Left lung (tissue), 10 donors: ENCODE measurements around the gene VEZT. TPM values are rescaled to one million over a fixed set of nuclear protein-coding genes. Genes with fewer than 3 reads are reported as not detected.

Source experiments
- ATAC-seq: fragments of 200-7000 bp; cut with Tn5 transposase; one replicate; pipeline ENCODE4 v1.9.1; 2020; ENCODE audit warnings: moderate library complexity
- DNase-seq, 4 donors: peaks; one replicate each; pipeline ENCODE4 v3.0.0-alpha.2; 2013 to 2020
- H3K27ac ChIP-seq, 2 donors: fragments of 200-600 bp; sonication (generic) in 1 of 2; one replicate each; pipeline versions ENCODE4 v1.5.0 to v1.8.0; 2020 to 2021
- H3K27me3 ChIP-seq, 2 donors: fragments of 200-600 bp; sonication (generic) in 1 of 2; one replicate each; pipeline versions ENCODE4 v1.5.0 to v1.8.0; 2020 to 2021
- H3K36me3 ChIP-seq, 2 donors: fragments of 200-600 bp; sonication (generic) in 1 of 2; one replicate each; pipeline versions ENCODE4 v1.5.0 to v1.8.0; 2020 to 2021
- H3K4me1 ChIP-seq, 2 donors: fragments of 200-600 bp; one replicate each; pipeline ENCODE4 v1.8.0; 2021
- H3K4me3 ChIP-seq, 2 donors: fragments of 200-600 bp; sonication (generic) in 1 of 2; one replicate each; pipeline versions ENCODE4 v1.5.0 to v1.8.0; 2020 to 2021; ENCODE audit warnings: mild to moderate bottlenecking in 1 of 2
- H3K9me3 ChIP-seq, 2 donors: fragments of 200-600 bp; sonication (generic) in 1 of 2; one replicate each; pipeline versions ENCODE4 v1.5.0 to v1.8.0; 2020 to 2021
- CTCF ChIP-seq, 2 donors: fragments of 200-600 bp; sonication (generic) in 1 of 2; IDR thresholded peaks; one replicate each; pipeline versions ENCODE4 v1.5.0 to v1.8.0; 2021; ENCODE audit warnings: antibody characterized with exemption in 2 of 2
- intact Hi-C, 2 donors: fragments of 100-400 bp; cut with DNase I; formaldehyde crosslinking; loops; one replicate each; pipeline versions ENCODE4 v1.11.2 to v1.14.2; 2022
- polyA plus RNA-seq, 6 donors: library from polyadenylated mRNA; unstranded; fragments of 120-200 nt; gene quantifications; one replicate each; pipeline ENCODE4 v1.2.1, GENCODE V29; 2013; ENCODE audit not compliant: insufficient read length in 6 of 6
- total RNA-seq, 2 donors: library from RNA; stranded (reverse); fragmentation: NEBNext Ultra II Directional; extraction: Animal tissue kit (Norgen Biotek cat#: 25700); gene quantifications; one replicate each; pipeline ENCODE4 v1.2.1, GENCODE V29; 2021
- donor health status: DM: no; HTN: yes; CAD: no.
- donor health status: DM: no; HTN: no; CAD: no.

The VEZT gene
- total and polyA plus RNA-seq, 8 donors: 69.4 to 108 (median 87.1) TPM

GRCh38 chr12:95214466-95214865 is 3.1 kb upstream of the VEZT start:
- ATAC-seq (no peak), DNase-seq (no peak)
- no peaks in the 10 kb centered on the region for H3K9me3 ChIP-seq
- H3K27me3 ChIP-seq: no peaks in the 10 kb centered on the region
- H3K36me3 ChIP-seq: no peaks in the 10 kb centered on the region
- peaks cover 4 to 35% of the 10 kb centered on the region in 2 donors for H3K4me1 ChIP-seq
- no peak overlapping the region for H3K4me3 ChIP-seq
- TF ChIP-seq CTCF (IDR thresholded peaks at IDR 0.05): no peak
- no peak overlapping the region for H3K27ac ChIP-seq
- intact Hi-C loops: loop anchor here in 1 of 2 donors (10.0 kb wide), 1 partner anchor 80 kb away; no protein-coding TSS in a partner anchor

GRCh38 chr12:95215949-95216348 is 1.7 kb upstream of the VEZT start:
- no peaks in the 10 kb centered on the region for H3K27me3 ChIP-seq
- ATAC-seq (no peak), DNase-seq (peak in 1 of 4 donors; percentile 64)
- no peaks in the 10 kb centered on the region for H3K36me3 ChIP-seq
- H3K27ac ChIP-seq: peak overlapping the region; percentile 93 to 95
- H3K9me3 ChIP-seq: no peaks in the 10 kb centered on the region
- H3K4me3 ChIP-seq: peak overlapping the region; percentile 58 to 82
- H3K4me1 ChIP-seq: peaks cover 4 to 41% of the 10 kb centered on the region in 2 donors
- TF ChIP-seq CTCF (IDR thresholded peaks at IDR 0.05): no peak
- intact Hi-C loops: loop anchor here in 1 of 2 donors (10.0 kb wide), 1 partner anchor 81 kb away; no protein-coding TSS in a partner anchor

- H3K9me3 ChIP-seq: no peaks in the 10 kb centered on the region
- DNase-seq: no peak
These were observed 763 bp upstream of the VEZT start for GRCh38 chr12:95216711-95217376.

GRCh38 chr12:95218150-95219133 is 835 bp downstream of the VEZT start:
- Histone ChIP-seq H3K36me3 (no peaks in the 10 kb centered on the region), H3K27ac (peak overlapping the region; percentile 95 to 97), H3K27me3 (no peaks in the 10 kb centered on the region), H3K9me3 (no peaks in the 10 kb centered on the region), H3K4me3 (peak overlapping the region; percentile 74 to 82), H3K4me1 (peaks cover 4 to 33% of the 10 kb centered on the region in 2 donors)
- ATAC-seq (peak; percentile 69), DNase-seq (peak in 1 of 4 donors; percentile 66)
- intact Hi-C loops: loop anchor here in 1 of 2 donors (10.0 kb wide), 1 partner anchor 84 kb away; no protein-coding TSS in a partner anchor
- no peak for TF ChIP-seq CTCF (IDR thresholded peaks at IDR 0.05)

More at GRCh38 chr12:95216711-95217376, 763 bp upstream of the VEZT start:
- H3K4me3 ChIP-seq: peak overlapping the region; percentile 58 to 82
- intact Hi-C loops: loop anchor here in 1 of 2 donors (10.0 kb wide), 1 partner anchor 82 kb away; no protein-coding TSS in a partner anchor
- H3K36me3 ChIP-seq: no peaks in the 10 kb centered on the region
- TF ChIP-seq CTCF (IDR thresholded peaks at IDR 0.05): no peak
- H3K27me3 ChIP-seq: no peaks in the 10 kb centered on the region
- peak; percentile 7 for ATAC-seq
- peak overlapping the region; percentile 93 to 95 for H3K27ac ChIP-seq
- H3K4me1 ChIP-seq: peaks cover 4 to 41% of the 10 kb centered on the region in 2 donors
